Lower leg skin (tissue), 4 donors: ENCODE data around the gene SLC44A3. TPM values are rescaled to one million over a fixed set of nuclear protein-coding genes. Genes with fewer than 3 reads are reported as not detected.

Experiments
- DNase-seq, 2 donors: peaks; one replicate each; pipeline ENCODE4 v3.0.0-alpha.2; 2019; ENCODE audit warnings: low spot score in 2 of 2
- H3K4me3 ChIP-seq: fragments of 200-600 bp; sonication (generic); 2 replicates; pipeline ENCODE4 v1.5.1; 2017; ENCODE audit warnings: mild to moderate bottlenecking, low read depth; ENCODE audit not compliant: poor library complexity, severe bottlenecking
- POLR2A ChIP-seq, 2 donors: fragments of 450-650 bp; IDR thresholded peaks; one replicate each; pipeline ENCODE4 v1.6.1; 2016 to 2017; ENCODE audit warnings: antibody characterized with exemption in 2 of 2, mild to moderate bottlenecking in 1 of 2, moderate library complexity in 1 of 2
- WGBS, 2 donors: methylation state at CpG; one replicate each; pipeline ENCODE4 v1.1.5; 2018; 5-methylcytosine and 5-hydroxymethylcytosine counted together
- intact Hi-C: fragments of 100-400 bp; cut with DNase I; formaldehyde crosslinking; loops from one replicate; pipeline ENCODE4 v1.15.0; 2023; ENCODE audit warnings: low total_unique reads
- total RNA-seq, 4 donors: library from RNA; depleted of rRNA; stranded (reverse); fragments of >200 nt; gene quantifications; one replicate each; pipeline ENCODE4 v1.1.0, GENCODE V29; 2016
- TF ChIP-seq, protein P1 (sequence below), 3 donors: fragments of 450-650 bp; IDR thresholded peaks; one replicate each; pipeline ENCODE4 v1.5.1; 2016; ENCODE audit warnings: antibody characterized with exemption in 3 of 3, mild to moderate bottlenecking in 3 of 3, moderate library complexity in 2 of 3

The SLC44A3 gene
- total RNA-seq, 4 donors from 2014 or later: 5.4 to 10.5 (median 6.1) TPM

DNA sequence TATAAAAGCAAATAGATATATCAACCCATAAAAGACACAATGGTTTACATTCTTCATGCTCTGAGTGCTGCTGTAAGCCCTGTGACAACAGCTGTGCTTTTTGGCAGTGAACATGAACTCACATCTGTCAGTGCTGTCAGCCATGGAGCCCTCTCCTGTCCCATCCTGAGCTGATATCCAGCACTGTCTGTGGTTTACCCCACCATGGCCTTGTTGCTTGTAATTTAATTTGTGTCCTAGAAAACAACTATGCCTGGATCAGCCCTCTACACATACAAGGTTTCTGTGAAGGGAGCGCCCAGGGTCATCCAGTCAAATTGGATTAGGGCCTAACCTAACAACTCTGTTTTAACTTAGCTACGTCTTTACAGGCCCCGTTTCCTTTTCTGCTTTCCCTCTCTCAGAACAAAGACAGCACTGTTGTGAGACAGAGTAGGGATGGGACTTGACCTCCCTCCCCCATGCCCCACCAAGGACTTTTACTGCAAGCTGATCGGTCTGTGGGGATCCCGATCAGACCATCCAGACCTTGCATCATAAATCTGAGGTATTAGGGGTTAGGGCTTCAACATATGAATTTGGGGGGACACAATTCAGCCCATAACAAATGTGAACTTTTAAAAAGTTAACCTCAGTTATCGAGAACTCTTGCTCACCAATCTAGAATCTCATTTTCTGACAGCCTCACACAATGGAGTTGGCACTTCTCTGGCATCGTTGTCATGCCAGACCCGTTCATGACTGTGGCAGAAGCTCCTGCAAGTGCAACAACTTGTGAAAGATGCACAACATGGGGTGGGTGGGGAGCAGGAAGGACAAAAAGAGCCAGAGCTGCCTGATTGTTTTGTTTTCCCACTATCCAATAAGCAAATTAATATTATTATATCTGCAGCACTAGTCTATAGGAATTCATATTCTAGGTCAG, 16.4 kb upstream of the SLC44A3 start:
- intact Hi-C loops: loop anchor here (5.0 to 10.0 kb wide), 3 partner anchors 279 to 466 kb away; no protein-coding TSS in a partner anchor
- TF ChIP-seq POLR2A (IDR thresholded peaks at IDR 0.05): no peak
- TF ChIP-seq, protein P1, sequence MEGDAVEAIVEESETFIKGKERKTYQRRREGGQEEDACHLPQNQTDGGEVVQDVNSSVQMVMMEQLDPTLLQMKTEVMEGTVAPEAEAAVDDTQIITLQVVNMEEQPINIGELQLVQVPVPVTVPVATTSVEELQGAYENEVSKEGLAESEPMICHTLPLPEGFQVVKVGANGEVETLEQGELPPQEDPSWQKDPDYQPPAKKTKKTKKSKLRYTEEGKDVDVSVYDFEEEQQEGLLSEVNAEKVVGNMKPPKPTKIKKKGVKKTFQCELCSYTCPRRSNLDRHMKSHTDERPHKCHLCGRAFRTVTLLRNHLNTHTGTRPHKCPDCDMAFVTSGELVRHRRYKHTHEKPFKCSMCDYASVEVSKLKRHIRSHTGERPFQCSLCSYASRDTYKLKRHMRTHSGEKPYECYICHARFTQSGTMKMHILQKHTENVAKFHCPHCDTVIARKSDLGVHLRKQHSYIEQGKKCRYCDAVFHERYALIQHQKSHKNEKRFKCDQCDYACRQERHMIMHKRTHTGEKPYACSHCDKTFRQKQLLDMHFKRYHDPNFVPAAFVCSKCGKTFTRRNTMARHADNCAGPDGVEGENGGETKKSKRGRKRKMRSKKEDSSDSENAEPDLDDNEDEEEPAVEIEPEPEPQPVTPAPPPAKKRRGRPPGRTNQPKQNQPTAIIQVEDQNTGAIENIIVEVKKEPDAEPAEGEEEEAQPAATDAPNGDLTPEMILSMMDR (IDR thresholded peaks at IDR 0.05): no peak
- DNase-seq: no peak
- WGBS, 2 donors: 69 to 71% methylated on average over 8 of the region's 8 CpGs
- no peak overlapping the region for H3K4me3 ChIP-seq

- WGBS, 2 donors: 75 to 80% methylated on average over 3 of the region's 3 CpGs
- TF ChIP-seq, protein P1 (IDR thresholded peaks at IDR 0.05): no peak
- TF ChIP-seq POLR2A (IDR thresholded peaks at IDR 0.05): no peak
- intact Hi-C loops: loop anchor here (5.0 to 10.0 kb wide), 3 partner anchors 280 to 467 kb away; no protein-coding TSS in a partner anchor
- no peak overlapping the region for H3K4me3 ChIP-seq
- DNase-seq: no peak
Measured at GRCh38 chr1:94804442-94804837, 15.7 kb upstream of the SLC44A3 start.

GRCh38 chr1:94805912-94806311, 14.2 kb upstream of the SLC44A3 start:
- no peak for TF ChIP-seq POLR2A (IDR thresholded peaks at IDR 0.05)
- TF ChIP-seq, protein P1 (IDR thresholded peaks at IDR 0.05): peak in 1 of 3 donors; percentile 97
- peak in 1 of 2 donors; percentile 50 for DNase-seq
- no peak overlapping the region for H3K4me3 ChIP-seq
- intact Hi-C loops: loop anchor here (10.0 kb wide), 2 partner anchors 281 to 321 kb away; no protein-coding TSS in a partner anchor
- WGBS, 2 donors: 10 to 12% methylated on average over 4 of the region's 4 CpGs

- H3K4me3 ChIP-seq: no peak overlapping the region
- 33 to 37% methylated on average over 6 of the region's 6 CpGs for WGBS, 2 donors
- TF ChIP-seq, protein P1 (IDR thresholded peaks at IDR 0.05): no peak
- TF ChIP-seq POLR2A (IDR thresholded peaks at IDR 0.05): no peak
- intact Hi-C loops: loop anchor here (10.0 kb wide), 2 partner anchors 282 to 322 kb away; no protein-coding TSS in a partner anchor
- DNase-seq: no peak
Measured at GRCh38 chr1:94806441-94806871, 13.7 kb upstream of the SLC44A3 start.

DNA sequence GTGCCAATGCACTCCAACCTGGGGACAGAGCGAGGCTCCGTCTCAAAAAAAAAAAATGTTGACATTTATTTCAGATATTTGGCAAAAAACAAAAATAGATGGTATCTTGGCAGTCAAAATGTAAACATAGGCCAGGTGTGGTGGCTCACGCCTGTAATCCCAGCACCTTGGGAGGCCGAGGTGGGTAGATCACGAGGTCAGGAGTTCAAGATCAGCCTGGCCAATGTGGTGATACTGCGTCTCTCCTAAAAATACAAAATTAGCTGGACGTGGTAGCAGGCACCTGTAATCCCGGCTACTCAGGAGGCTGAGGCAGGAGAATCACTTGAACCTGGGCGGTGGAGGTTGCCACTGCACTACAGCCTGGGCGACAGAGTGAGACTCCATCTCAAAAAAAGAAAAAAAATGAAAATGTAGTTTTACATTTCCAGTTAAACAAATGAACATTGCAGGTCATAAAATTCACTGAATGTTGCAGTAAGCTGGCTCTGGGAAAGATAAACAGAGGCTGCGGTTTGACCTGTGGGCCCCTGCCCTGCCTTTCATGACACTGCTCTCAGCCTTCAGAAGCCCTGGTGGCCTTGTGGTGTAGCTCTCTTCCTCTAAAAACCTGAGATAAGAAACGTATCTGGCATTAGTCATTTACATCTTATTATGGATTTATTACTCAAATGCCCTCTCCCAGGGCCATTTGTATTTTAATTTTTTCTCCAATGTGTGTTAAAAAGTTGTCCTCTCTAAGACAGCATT, 12.2 kb upstream of the SLC44A3 start:
- TF ChIP-seq POLR2A (IDR thresholded peaks at IDR 0.05): no peak
- TF ChIP-seq, protein P1 (IDR thresholded peaks at IDR 0.05): no peak

More for the DNA sequence above, 12.2 kb upstream of the SLC44A3 start:
- intact Hi-C loops: loop anchor here (10.0 kb wide), 2 partner anchors 283 to 323 kb away; no protein-coding TSS in a partner anchor
- 79 to 81% methylated on average over 12 of the region's 12 CpGs for WGBS, 2 donors
- no peak for DNase-seq
- no peak overlapping the region for H3K4me3 ChIP-seq
